ENCODE data around the gene ARF3. TPM values are rescaled to one million over a fixed set of nuclear protein-coding genes. Genes with fewer than 3 reads are reported as not detected.

ARF3 gene
- total and polyA plus RNA-seq, 5 donors from 2014 or later: 21.2 to 79.4 (median 25.0) TPM

DNA sequence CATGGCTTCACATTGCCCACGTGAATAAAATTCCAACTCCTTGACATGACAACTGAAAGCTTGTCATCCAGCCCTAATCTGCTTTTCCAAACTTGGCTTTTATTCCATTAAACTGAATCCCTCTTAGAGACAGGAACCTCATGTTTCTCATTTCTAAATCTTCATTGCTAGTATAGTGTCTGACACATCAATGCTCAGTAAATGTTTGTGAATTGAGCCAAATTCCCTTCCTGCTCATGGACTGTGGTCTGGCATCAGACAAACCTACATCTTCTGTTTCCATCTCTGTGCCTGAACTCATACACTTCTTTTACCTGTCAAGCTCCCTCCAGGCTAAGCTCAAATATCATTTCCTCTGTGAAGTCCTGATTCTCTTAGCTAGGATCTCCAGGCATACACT lies 27.7 kb downstream of the ARF3 start:
- Histone ChIP-seq H3K36me3 (ENCODE audit: control insufficient read depth, insufficient read depth, low read length) (peaks cover 6% of the 10 kb centered on the region), H3K27me3 (ENCODE audit: control insufficient read depth, insufficient read depth, low read length) (no peaks in the 10 kb centered on the region), H3K9me3 (ENCODE audit: control insufficient read depth in 2 of 2, low read length in 2 of 2) (no peaks in the 10 kb centered on the region), H3K4me1 (ENCODE audit: control insufficient read depth, insufficient read depth, low read length, poor library complexity, severe bottlenecking) (peaks cover 16% of the 10 kb centered on the region), H3K27ac (ENCODE audit: insufficient read depth, low read length, poor library complexity, severe bottlenecking) (no peak overlapping the region), H3K4me3 (ENCODE audit: low read depth, low read length) (no peak overlapping the region)
- H3K9me3 Mint-ChIP-seq: no peaks in the 10 kb centered on the region
- DNase-seq (no peak), ATAC-seq (ENCODE audit: low read depth in 2 of 2) (no peak)
- H3K4me1 Mint-ChIP-seq: peaks cover 12 to 33% (median 17%) of the 10 kb centered on the region in 4 donors
- no peak overlapping the region for H3K27ac Mint-ChIP-seq
- H3K27me3 Mint-ChIP-seq: no peaks in the 10 kb centered on the region
- peaks cover 14% of the 10 kb centered on the region for H3K36me3 Mint-ChIP-seq
- peak overlapping the region in 1 of 4 donors; percentile 42 for H3K4me3 Mint-ChIP-seq

GRCh38 chr12:48927261-48927660 lies 30.0 kb downstream of the ARF3 start:
- Histone ChIP-seq H3K4me1 (ENCODE audit: control insufficient read depth, insufficient read depth, low read length, poor library complexity, severe bottlenecking) (peaks cover 14% of the 10 kb centered on the region), H3K27me3 (ENCODE audit: control insufficient read depth, insufficient read depth, low read length) (no peaks in the 10 kb centered on the region), H3K9me3 (ENCODE audit: control insufficient read depth in 2 of 2, low read length in 2 of 2) (no peaks in the 10 kb centered on the region), H3K27ac (ENCODE audit: insufficient read depth, low read length, poor library complexity, severe bottlenecking) (no peak overlapping the region), H3K4me3 (ENCODE audit: low read depth, low read length) (no peak overlapping the region), H3K36me3 (ENCODE audit: control insufficient read depth, insufficient read depth, low read length) (peaks cover 8% of the 10 kb centered on the region)
- no peak for DNase-seq
- peaks cover 15% of the 10 kb centered on the region for H3K36me3 Mint-ChIP-seq
- no peaks in the 10 kb centered on the region for H3K27me3 Mint-ChIP-seq
- H3K4me3 Mint-ChIP-seq: peak overlapping the region; percentile 44 to 99 (median 80)
- H3K27ac Mint-ChIP-seq: peak overlapping the region in 2 of 3 donors; percentile 72 to 96
- H3K4me1 Mint-ChIP-seq: peaks cover under 1 to 41% (median 22%) of the 10 kb centered on the region in 4 donors
- no peaks in the 10 kb centered on the region for H3K9me3 Mint-ChIP-seq
- no peak for ATAC-seq (ENCODE audit: low read depth in 2 of 2)

GRCh38 chr12:48925304-48926011 lies 31.8 kb downstream of the ARF3 start, which contains the start of gene FKBP11:
TSS of gene FKBP11 (minus strand) at chr12:48925492. CDS start at chr12:48925428, 64 bp downstream.
- Histone ChIP-seq H3K27ac (ENCODE audit: insufficient read depth, low read length, poor library complexity, severe bottlenecking) (peak within 1 kb of the TSS; percentile 85), H3K36me3 (ENCODE audit: control insufficient read depth, insufficient read depth, low read length) (peaks cover 21% of the 10 kb centered on the region), H3K4me1 (ENCODE audit: control insufficient read depth, insufficient read depth, low read length, poor library complexity, severe bottlenecking) (peaks cover 20% of the 10 kb centered on the region), H3K9me3 (ENCODE audit: control insufficient read depth in 2 of 2, low read length in 2 of 2) (no peaks in the 10 kb centered on the region), H3K4me3 (ENCODE audit: low read depth, low read length) (peak within 1 kb of the TSS; percentile 84), H3K27me3 (ENCODE audit: control insufficient read depth, insufficient read depth, low read length) (no peaks in the 10 kb centered on the region)
- Mint-ChIP-seq H3K27ac (peak within 1 kb of the TSS; percentile 86 to 98 (median 96)), H3K27me3 (no peaks in the 10 kb centered on the region), H3K9me3 (no peaks in the 10 kb centered on the region), H3K36me3 (peaks cover 26% of the 10 kb centered on the region), H3K4me3 (peak within 1 kb of the TSS; percentile 96 to 99 (median 98)), H3K4me1 (peaks cover 0 to 58% (median 33%) of the 10 kb centered on the region in 4 donors)
- DNase-seq (peak; percentile 66 to 81 (median 74)), ATAC-seq (ENCODE audit: low read depth in 2 of 2) (peak; percentile 82)

GRCh38 chr12:48924617-48925303 lies 32.5 kb downstream of the ARF3 start:
- peak; percentile 81 to 83 for ATAC-seq (ENCODE audit: low read depth in 2 of 2)
- peak overlapping the region; percentile 96 to 99 (median 98) for H3K4me3 Mint-ChIP-seq
- H3K27ac Mint-ChIP-seq: peak overlapping the region; percentile 86 to 98 (median 96)
- H3K27ac ChIP-seq (ENCODE audit: insufficient read depth, low read length, poor library complexity, severe bottlenecking): peak overlapping the region; percentile 85
- H3K4me3 ChIP-seq (ENCODE audit: low read depth, low read length): peak overlapping the region; percentile 84
- no peaks in the 10 kb centered on the region for H3K27me3 Mint-ChIP-seq
- peaks cover 0 to 60% (median 33%) of the 10 kb centered on the region in 4 donors for H3K4me1 Mint-ChIP-seq
- no peaks in the 10 kb centered on the region for H3K9me3 Mint-ChIP-seq
- peaks cover 24% of the 10 kb centered on the region for H3K36me3 Mint-ChIP-seq
- no peaks in the 10 kb centered on the region for H3K27me3 ChIP-seq (ENCODE audit: control insufficient read depth, insufficient read depth, low read length)
- peak; percentile 62 to 77 (median 77) for DNase-seq
- H3K4me1 ChIP-seq (ENCODE audit: control insufficient read depth, insufficient read depth, low read length, poor library complexity, severe bottlenecking): peaks cover 25% of the 10 kb centered on the region
- H3K36me3 ChIP-seq (ENCODE audit: control insufficient read depth, insufficient read depth, low read length): peaks cover 20% of the 10 kb centered on the region
- no peaks in the 10 kb centered on the region for H3K9me3 ChIP-seq (ENCODE audit: control insufficient read depth in 2 of 2, low read length in 2 of 2)

GRCh38 chr12:48923117-48923516 lies 34.2 kb downstream of the ARF3 start:
- peaks cover 41% of the 10 kb centered on the region for H3K4me1 ChIP-seq (ENCODE audit: control insufficient read depth, insufficient read depth, low read length, poor library complexity, severe bottlenecking)
- H3K27me3 ChIP-seq (ENCODE audit: control insufficient read depth, insufficient read depth, low read length): no peaks in the 10 kb centered on the region
- ATAC-seq (ENCODE audit: low read depth in 2 of 2) (no peak), DNase-seq (no peak)
- no peaks in the 10 kb centered on the region for H3K27me3 Mint-ChIP-seq
- peaks cover 20% of the 10 kb centered on the region for H3K36me3 ChIP-seq (ENCODE audit: control insufficient read depth, insufficient read depth, low read length)
- H3K27ac Mint-ChIP-seq: peak overlapping the region in 2 of 3 donors; percentile 52 to 98
- H3K4me1 Mint-ChIP-seq: peaks cover 6 to 72% (median 38%) of the 10 kb centered on the region in 4 donors
- no peaks in the 10 kb centered on the region for H3K9me3 ChIP-seq (ENCODE audit: control insufficient read depth in 2 of 2, low read length in 2 of 2)
- no peak overlapping the region for H3K4me3 ChIP-seq (ENCODE audit: low read depth, low read length)
- peak overlapping the region in 3 of 4 donors; percentile 3 to 99 (median 61) for H3K4me3 Mint-ChIP-seq
- no peaks in the 10 kb centered on the region for H3K9me3 Mint-ChIP-seq
- no peak overlapping the region for H3K27ac ChIP-seq (ENCODE audit: insufficient read depth, low read length, poor library complexity, severe bottlenecking)
- peaks cover 24% of the 10 kb centered on the region for H3K36me3 Mint-ChIP-seq

- Histone ChIP-seq H3K27me3 (ENCODE audit: control insufficient read depth, insufficient read depth, low read length) (no peaks in the 10 kb centered on the region), H3K27ac (ENCODE audit: insufficient read depth, low read length, poor library complexity, severe bottlenecking) (peak overlapping the region; percentile 47), H3K4me1 (ENCODE audit: control insufficient read depth, insufficient read depth, low read length, poor library complexity, severe bottlenecking) (peaks cover 43% of the 10 kb centered on the region), H3K36me3 (ENCODE audit: control insufficient read depth, insufficient read depth, low read length) (peaks cover 18% of the 10 kb centered on the region), H3K9me3 (ENCODE audit: control insufficient read depth in 2 of 2, low read length in 2 of 2) (no peaks in the 10 kb centered on the region), H3K4me3 (ENCODE audit: low read depth, low read length) (peak overlapping the region; percentile 97)
- DNase-seq: peak in 2 of 3 donors; percentile 54 to 79
- peak; percentile 77 to 90 for ATAC-seq (ENCODE audit: low read depth in 2 of 2)
- H3K27me3 Mint-ChIP-seq: no peaks in the 10 kb centered on the region
- H3K9me3 Mint-ChIP-seq: no peaks in the 10 kb centered on the region
- H3K27ac Mint-ChIP-seq: peak overlapping the region; percentile 89 to 97 (median 92)
- H3K4me1 Mint-ChIP-seq: peaks cover 11 to 54% (median 36%) of the 10 kb centered on the region in 4 donors
- H3K4me3 Mint-ChIP-seq: peak overlapping the region; percentile 87 to 94 (median 88)
- peaks cover 20% of the 10 kb centered on the region for H3K36me3 Mint-ChIP-seq
Measured at GRCh38 chr12:48917857-48918537, 39.3 kb downstream of the ARF3 start.

- Histone ChIP-seq H3K4me1 (ENCODE audit: control insufficient read depth, insufficient read depth, low read length, poor library complexity, severe bottlenecking) (no peaks in the 10 kb centered on the region), H3K27me3 (ENCODE audit: control insufficient read depth, insufficient read depth, low read length) (no peaks in the 10 kb centered on the region), H3K4me3 (ENCODE audit: low read depth, low read length) (no peak overlapping the region), H3K9me3 (ENCODE audit: control insufficient read depth in 2 of 2, low read length in 2 of 2) (no peaks in the 10 kb centered on the region), H3K36me3 (ENCODE audit: control insufficient read depth, insufficient read depth, low read length) (no peaks in the 10 kb centered on the region), H3K27ac (ENCODE audit: insufficient read depth, low read length, poor library complexity, severe bottlenecking) (no peak overlapping the region)
- Mint-ChIP-seq H3K9me3 (no peaks in the 10 kb centered on the region), H3K27me3 (no peaks in the 10 kb centered on the region), H3K4me3 (peak overlapping the region in 1 of 4 donors; percentile 39), H3K36me3 (peaks cover 3% of the 10 kb centered on the region), H3K27ac (no peak overlapping the region), H3K4me1 (no peaks in the 10 kb centered on the region)
- DNase-seq (no peak), ATAC-seq (ENCODE audit: low read depth in 2 of 2) (no peak)
Measured at GRCh38 chr12:48910196-48910595, 47.1 kb downstream of the ARF3 start.

All from CD4-positive, CD25-positive, alpha-beta regulatory T cell (primary cell).